Stimulated activated CD4-positive, alpha-beta T cell treated with anti-CD3 and anti-CD28 coated beads, TNF-alpha, amount 100 ng/mL, for 4 hours (primary cell): ENCODE data around the gene PLAAT2.
"Not testable (repeated sequence)": the region's sequence is repeated elsewhere in the genome, so short reads cannot be mapped to it uniquely, and the experiment has no call there.

Experiments used
- DNase-seq, 3 experiments: peaks; one replicate each; pipeline ENCODE4 v3.0.0-alpha.2; 2020; ENCODE audit warnings: low read depth in 3 of 3

Gene PLAAT2

GRCh38 chr11:63549411-63549810 lies 13.8 kb downstream of the PLAAT2 start:
- DNase-seq, result no peak

- no peak for DNase-seq
These were observed 15.0 kb downstream of the PLAAT2 start for GRCh38 chr11:63548178-63548577.

GRCh38 chr11:63547061-63547460 lies 16.1 kb downstream of the PLAAT2 start:
- no peak for DNase-seq

- DNase-seq, result no peak
These were observed 19.5 kb downstream of the PLAAT2 start for GRCh38 chr11:63543711-63544110.

- not testable (repeated sequence) for DNase-seq
These were observed 20.7 kb downstream of the PLAAT2 start for GRCh38 chr11:63542506-63542905.

GRCh38 chr11:63537293-63538101 lies 25.7 kb downstream of the PLAAT2 start:
- no peak for DNase-seq

GRCh38 chr11:63536669-63537292 lies 26.4 kb downstream of the PLAAT2 start, which contains the start of gene PLAAT4:
PLAAT4 (plus strand) TSS chr11:63536808; CDS start chr11:63536869, 61 bp downstream.
- no peak for DNase-seq

- DNase-seq, result no peak
These were observed 27.4 kb downstream of the PLAAT2 start for GRCh38 chr11:63535734-63536133.

- no peak for DNase-seq
These were observed 28.2 kb downstream of the PLAAT2 start for GRCh38 chr11:63534895-63535461.

- no peak for DNase-seq
These were observed 29.1 kb downstream of the PLAAT2 start for GRCh38 chr11:63534076-63534475.

GRCh38 chr11:63532799-63533475 lies 30.2 kb downstream of the PLAAT2 start:
- no peak for DNase-seq

GRCh38 chr11:63532117-63532516 lies 31.1 kb downstream of the PLAAT2 start:
- DNase-seq, result no peak

- DNase-seq, result peak in 1 of 3 experiments; percentile 28
These were observed 31.9 kb downstream of the PLAAT2 start for GRCh38 chr11:63531074-63531792.

- no peak for DNase-seq
These were observed 33.2 kb downstream of the PLAAT2 start for GRCh38 chr11:63530021-63530420.

- DNase-seq, result not testable (repeated sequence)
These were observed 33.8 kb downstream of the PLAAT2 start for GRCh38 chr11:63529373-63529772.

GRCh38 chr11:63528729-63529278 lies 34.4 kb downstream of the PLAAT2 start:
- DNase-seq, result not testable (repeated sequence)

- not testable (repeated sequence) for DNase-seq
These were observed 35.0 kb downstream of the PLAAT2 start for GRCh38 chr11:63528156-63528555.

GRCh38 chr11:63527667-63528066 lies 35.5 kb downstream of the PLAAT2 start:
- DNase-seq, result no peak

GRCh38 chr11:63523151-63523550 lies 40.0 kb downstream of the PLAAT2 start:
- DNase-seq, result no peak

GRCh38 chr11:63521896-63522295 lies 41.3 kb downstream of the PLAAT2 start:
- no peak for DNase-seq

- no peak for DNase-seq
These were observed 42.5 kb downstream of the PLAAT2 start for GRCh38 chr11:63520606-63521170.
